K562 (cell line): ENCODE data around the gene ANKLE1. TPM values are rescaled to one million over a fixed set of nuclear protein-coding genes. Genes with fewer than 3 reads are reported as not detected.

Experiments
- ATAC-seq: fragments of 200-7000 bp; cut with Tn5 transposase; 3 replicates; pipeline ENCODE4 v1.9.1; 2020; ENCODE audit warnings: moderate library complexity
- BruUV-seq: library from RNA; stranded (reverse); fragments of 400-500 nt; replicated peaks from 2 replicates; lab custom pipeline; 2021; lab: Mats Ljungman, UMichigan
- CTCF ChIA-PET: fragments of 300-600 bp; formaldehyde crosslinking; extraction: SDS; loops from one replicate; lab custom pipeline; 2021; ENCODE audit warnings: low intra/inter-chr PET ratio; lab: Yijun Ruan, JAX
- POLR2A ChIA-PET: fragments of 300-600, 350-650 bp; sonication (Branson Sonifier 250); formaldehyde crosslinking; extraction: SDS; loops from one replicate; lab custom pipeline; 2021; ENCODE audit warnings: antibody characterized with exemption, inconsistent platforms; lab: Yijun Ruan, JAX
- DNase-seq, 4 experiments: peaks; one replicate each; pipeline versions ENCODE4 v3.0.0 to v3.0.0-alpha.2; 2011 to 2018; ENCODE audit warnings: low spot score in 3 of 4, mixed read lengths in 3 of 4; ENCODE audit errors: extremely low read depth in 1 of 4
- FAIRE-seq: peaks from 2 replicates; lab custom pipeline; 2011; peaks lifted over from hg19 to GRCh38; lab: Jason Lieb, UNC
- H2AFZ ChIP-seq: 2 replicates; pipeline ENCODE4 v1.6.0; 2011; ENCODE audit warnings: low read depth, low read length, control low read depth, inconsistent platforms
- H3K27ac ChIP-seq: fragments of 200-600 bp; 3 replicates; pipeline ENCODE4 v1.8.0; 2011; ENCODE audit warnings: low read depth, mild to moderate bottlenecking, control low read depth, inconsistent platforms, low read length, moderate library complexity, mixed read lengths; ENCODE audit errors: extremely low read depth
- H3K27me3 ChIP-seq, 2 experiments: fragments of 300-600 bp in 1 of 2; 2 replicates in 1 of 2; 3 replicates in 1 of 2; pipeline versions ENCODE4 v1.6.0 to v1.8.0; 2011; ENCODE audit warnings: inconsistent platforms in 2 of 2, low read length in 2 of 2, mild to moderate bottlenecking in 1 of 2, mixed read lengths in 1 of 2, moderate library complexity in 1 of 2; ENCODE audit not compliant: control insufficient read depth in 2 of 2, insufficient read depth in 2 of 2
- H3K36me3 ChIP-seq: fragments of 300-600 bp; 3 replicates; pipeline ENCODE4 v1.8.0; 2011; ENCODE audit warnings: mild to moderate bottlenecking, low read length, inconsistent platforms; ENCODE audit not compliant: control insufficient read depth, insufficient read depth
- H3K4me1 ChIP-seq, 2 experiments: fragments of 200-600 bp in 1 of 2; replicated peaks in 1 of 2; 2 replicates in 1 of 2; 3 replicates in 1 of 2; pipeline versions ENCODE4 v1.5.1 to v1.8.0; 2011; ENCODE audit warnings: inconsistent platforms in 2 of 2, low read length in 2 of 2, mild to moderate bottlenecking in 1 of 2, mixed read lengths in 1 of 2, moderate library complexity in 1 of 2; ENCODE audit not compliant: control insufficient read depth in 2 of 2, insufficient read depth in 2 of 2
- H3K4me2 ChIP-seq: 2 replicates; pipeline ENCODE4 v1.6.1; 2011; ENCODE audit warnings: low read length, control low read depth, inconsistent platforms, mixed read lengths; ENCODE audit not compliant: insufficient read depth
- H3K4me3 ChIP-seq: fragments of 200-600 bp; sonication (generic), shearing (Covaris generic); 2 replicates; pipeline ENCODE4 v1.5.1; 2016; ENCODE audit warnings: control low read depth, inconsistent platforms
- H3K79me2 ChIP-seq: fragments of 200-600 bp; 3 replicates; pipeline ENCODE4 v1.8.0; 2011; ENCODE audit warnings: low read length, inconsistent platforms; ENCODE audit not compliant: control insufficient read depth, insufficient read depth
- H3K9ac ChIP-seq, 2 experiments: 2 replicates each; pipeline versions ENCODE4 v1.6.0 to v1.6.1; 2011; ENCODE audit warnings: low read depth in 2 of 2, low read length in 2 of 2, control low read depth in 1 of 2, inconsistent platforms in 1 of 2, mild to moderate bottlenecking in 1 of 2, mixed read lengths in 1 of 2; ENCODE audit not compliant: insufficient read depth in 1 of 2
- H3K9me1 ChIP-seq: one replicate; pipeline ENCODE4 v1.6.0; 2011; ENCODE audit warnings: inconsistent platforms, mild to moderate bottlenecking, low read length, moderate library complexity; ENCODE audit not compliant: control insufficient read depth, insufficient read depth
- H3K9me3 ChIP-seq: replicated peaks from 2 replicates; pipeline ENCODE4 v1.5.1; 2011; ENCODE audit warnings: low read depth, low read length, inconsistent platforms; ENCODE audit not compliant: control insufficient read depth, insufficient read depth
- H4K20me1 ChIP-seq: replicated peaks from 2 replicates; pipeline ENCODE4 v1.6.1; 2011; ENCODE audit warnings: low read length, inconsistent platforms, mixed read lengths; ENCODE audit not compliant: control insufficient read depth, insufficient read depth
- ADNP ChIP-seq: fragments of 200-800 bp; sonication (Bioruptor generic); IDR thresholded peaks from 2 replicates; pipeline ENCODE4 v1.6.1; 2016; ENCODE audit warnings: missing genetic modification characterization, missing compliant biosample characterization
- FOXM1 ChIP-seq, 2 experiments: fragments of 450-650 bp in 1 of 2; sonication (generic) in 1 of 2; formaldehyde crosslinking in 1 of 2; IDR thresholded peaks; 2 replicates each; pipeline versions ENCODE4 v1.6.1 to v1.9.0; 2017 to 2022; ENCODE audit warnings: low read depth in 2 of 2, mild to moderate bottlenecking in 2 of 2, missing genetic modification reagents in 1 of 2, moderate library complexity in 1 of 2
- FOXP4 ChIP-seq: sonication (generic); formaldehyde crosslinking; IDR thresholded peaks from 2 replicates; pipeline ENCODE4 v1.8.0; 2022; ENCODE audit warnings: mild to moderate bottlenecking, missing genetic modification reagents, borderline replicate concordance
- GATAD2A ChIP-seq: fragments of 450-650 bp; IDR thresholded peaks from 2 replicates; pipeline ENCODE4 v1.6.1; 2017
- NFIC ChIP-seq: fragments of 450-650 bp; IDR thresholded peaks from 2 replicates; pipeline ENCODE4 v1.6.1; 2017; ENCODE audit warnings: mild to moderate bottlenecking, inconsistent platforms
- NR4A1 ChIP-seq, 2 experiments: fragments of 250-450 bp in 1 of 2; fragments of 450-650 bp in 1 of 2; sonication (Bioruptor Pico) in 1 of 2; IDR thresholded peaks; 2 replicates each; pipeline versions ENCODE4 v1.4.0 to v1.6.1; 2016 to 2020; ENCODE audit warnings: mild to moderate bottlenecking in 2 of 2, missing compliant biosample characterization in 1 of 2, missing genetic modification characterization in 1 of 2, moderate library complexity in 1 of 2
- POLR3A ChIP-seq: IDR thresholded peaks from 2 replicates; pipeline ENCODE4 v1.6.1; 2011; ENCODE audit warnings: borderline replicate concordance, mild to moderate bottlenecking, moderate library complexity; ENCODE audit not compliant: insufficient read length, insufficient read depth; ENCODE audit errors: extremely low read depth
- SMARCC2 ChIP-seq: fragments of 450-650 bp; IDR thresholded peaks from 2 replicates; pipeline ENCODE4 v1.6.1; 2017; ENCODE audit warnings: antibody characterized with exemption, moderate library complexity, mild to moderate bottlenecking, low read depth
- TRIM25 ChIP-seq: fragments of 450-650 bp; IDR thresholded peaks from 2 replicates; pipeline ENCODE4 v1.7.0; 2016; ENCODE audit warnings: borderline replicate concordance
- ZNF224 ChIP-seq: sonication (generic); formaldehyde crosslinking; IDR thresholded peaks from 2 replicates; pipeline ENCODE4 v1.8.0; 2022; ENCODE audit warnings: mild to moderate bottlenecking, missing genetic modification reagents
- ZNF23 ChIP-seq: fragments of 250-450 bp; sonication (Bioruptor Pico); IDR thresholded peaks from 2 replicates; pipeline ENCODE4 v1.4.0; 2020; ENCODE audit warnings: mild to moderate bottlenecking
- ZNF589 ChIP-seq: fragments of 200-800 bp; sonication (Bioruptor generic); IDR thresholded peaks from 2 replicates; pipeline ENCODE4 v1.6.1; 2016; ENCODE audit warnings: low read depth, missing genetic modification characterization, missing compliant biosample characterization
- WGBS: fragments of 100-300 bp; shearing (Covaris generic); methylation state at CpG from one replicate; pipeline ENCODE4 v1.1.6; 2016; ENCODE audit warnings: low coverage, mixed read lengths; ENCODE audit not compliant: insufficient coverage; ENCODE audit errors: missing lambda C conversion rate; 5-methylcytosine and 5-hydroxymethylcytosine counted together
- in situ Hi-C: fragments of 300-500 bp; cut with MboI; formaldehyde crosslinking; loops from 4 replicates; pipeline ENCODE4 v1.15.0; 2018; ENCODE audit warnings: inconsistent platforms, mixed read lengths
- intact Hi-C: fragments of 100-400 bp; cut with micrococcal nuclease; formaldehyde crosslinking; loops from 2 replicates; pipeline ENCODE4 v1.14.2; 2022
- polyA plus RNA-seq, 8 experiments: library from polyadenylated mRNA; depleted of rRNA in 4 of 8; stranded (reverse) in 5 of 8; unstranded in 3 of 8; fragments of >200 nt; fragmentation: Nextera tagmentation in 2 of 8; fragmentation: Illumina TruSeq in 1 of 8; extraction: Ambion mirVana in 2 of 8; extraction: Trizol in 1 of 8; gene quantifications; 2 replicates each; pipeline versions ENCODE4 v1.2.1 to v1.2.3, GENCODE V29; 2011 to 2014; ENCODE audit warnings: inconsistent platforms in 1 of 8, missing spikeins in 1 of 8
- total RNA-seq, 7 experiments: library from RNA; depleted of rRNA in 6 of 7; stranded (reverse); fragments of >200 nt in 6 of 7; fragmentation: Illumina TruSeq in 2 of 7; extraction: Trizol in 2 of 7; gene quantifications; 2 replicates each; pipeline versions ENCODE4 v1.2.1 to v1.2.3, GENCODE V29; 2011 to 2021; ENCODE audit warnings: low replicate concordance in 1 of 7
- TF ChIP-seq, protein P1 (sequence below): sonication (generic); formaldehyde crosslinking; IDR thresholded peaks from 2 replicates; pipeline ENCODE4 v1.8.0; 2022; ENCODE audit warnings: mild to moderate bottlenecking, low read depth, missing genetic modification reagents

Gene ANKLE1
- total and polyA plus RNA-seq, 9 of the 15 experiments (the other 6 are each of a cell fraction or from before 2014, with no cell fraction given), result 0.63 to 9.2 (median 2.9) TPM

GRCh38 chr19:17304386-17305215 is 22.9 kb downstream of the ANKLE1 start (continued):
- no peak for TF ChIP-seq ZNF224 (CRISPR knock-in tag)

DNA sequence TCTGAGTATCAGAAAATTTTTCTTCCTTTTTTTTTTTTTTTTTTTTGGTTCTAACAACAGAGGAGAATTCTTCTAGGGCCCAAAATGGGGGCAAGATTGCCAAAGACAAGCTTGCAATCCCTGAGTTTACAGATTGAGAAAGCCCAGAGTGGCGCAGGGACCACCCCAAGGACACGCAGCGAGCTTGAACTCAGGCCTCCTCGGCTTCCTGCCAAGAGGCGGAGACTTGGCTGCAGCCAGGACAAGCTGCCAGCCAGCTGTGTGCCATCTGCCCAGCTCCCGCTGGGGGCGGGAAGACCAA is 23.5 kb downstream of the ANKLE1 start:
- H2AFZ ChIP-seq, result peak overlapping the region; percentile 88
- peak overlapping the region; percentile 58 for H3K4me3 ChIP-seq
- POLR2A ChIA-PET, result interaction anchor here (0.6 to 1.1 kb wide), 5 partner anchors 11 to 1655 kb away, joined by 3 to 7 read pairs (median 3); partner anchors contain the start of gene BABAM1
- H3K9ac ChIP-seq, result peak overlapping the region; percentile 20 to 93; a peak in 3 of 4 replicates
- peak overlapping the region; percentile 94 for H3K4me2 ChIP-seq
- no TSS peak for BruUV-seq
- no peak for DNase-seq
- no peak for ATAC-seq
- peaks cover 13% of the 10 kb centered on the region for H3K36me3 ChIP-seq
- in situ Hi-C loops (no loop called here), intact Hi-C loops (loop anchor here (1.0 kb wide), 1 partner anchor 11 kb away; no protein-coding TSS in a partner anchor)
- no peak overlapping the region for H3K27ac ChIP-seq
- no peaks in the 10 kb centered on the region for H3K27me3 ChIP-seq
- 0 out of 2 replicates have a peak, but pooled peaks cover 3% of the 10 kb centered on the region for H4K20me1 ChIP-seq
- FAIRE-seq, result no peak
- CTCF ChIA-PET, result interaction anchor here (0.8 to 1.1 kb wide), 2 partner anchors 29 to 86 kb away, joined by 3 read pairs; partner anchors contain the start of gene ANO8
- WGBS, result 11% methylated on average over 7 of the region's 7 CpGs
- H3K9me1 ChIP-seq, result no peaks in the 10 kb centered on the region
- H3K79me2 ChIP-seq, result peaks cover 40% of the 10 kb centered on the region
- H3K4me1 ChIP-seq, result peaks cover 26 to 72% of the 10 kb centered on the region in 2 experiments; a peak in 4 of 5 replicates
- H3K9me3 ChIP-seq, result no peaks in the 10 kb centered on the region
- TF ChIP-seq TRIM25 (no peak), FOXM1 (IDR thresholded peaks at IDR 0.05; ENCODE audit: low read depth) (no peak), FOXM1 (CRISPR knock-in tag; IDR thresholded peaks at IDR 0.05; ENCODE audit: low read depth) (0 out of 2 replicates have a peak, but pooled peaks have one; percentile 9), SMARCC2 (no peak), NFIC (peak; percentile 88), FOXP4 (CRISPR knock-in tag) (0 out of 2 replicates have a peak, but pooled peaks have one; percentile 77), ZNF23 (CRISPR knock-in tag) (no peak), POLR3A (no peak), ZNF589 (peak; percentile 71; the same call in 1 of the 2 replicates), NR4A1 (CRISPR knock-in tag; IDR thresholded peaks at IDR 0.05) (no peak), NR4A1 (tag; IDR thresholded peaks at IDR 0.05) (0 out of 2 replicates have a peak, but pooled peaks have one; percentile 15), GATAD2A (0 out of 2 replicates have a peak, but pooled peaks have one; percentile 42), ADNP (0 out of 2 replicates have a peak, but pooled peaks have one; percentile 44)
- TF ChIP-seq, protein P1, sequence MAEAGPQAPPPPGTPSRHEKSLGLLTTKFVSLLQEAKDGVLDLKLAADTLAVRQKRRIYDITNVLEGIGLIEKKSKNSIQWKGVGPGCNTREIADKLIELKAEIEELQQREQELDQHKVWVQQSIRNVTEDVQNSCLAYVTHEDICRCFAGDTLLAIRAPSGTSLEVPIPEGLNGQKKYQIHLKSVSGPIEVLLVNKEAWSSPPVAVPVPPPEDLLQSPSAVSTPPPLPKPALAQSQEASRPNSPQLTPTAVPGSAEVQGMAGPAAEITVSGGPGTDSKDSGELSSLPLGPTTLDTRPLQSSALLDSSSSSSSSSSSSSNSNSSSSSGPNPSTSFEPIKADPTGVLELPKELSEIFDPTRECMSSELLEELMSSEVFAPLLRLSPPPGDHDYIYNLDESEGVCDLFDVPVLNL, result no peak
